Neuronal stem cell (in vitro differentiated cells): ENCODE measurements around the gene KRT80.

Experiments
- DNase-seq: peaks from one replicate; pipeline ENCODE4 v3.0.0-alpha.2; 2013; ENCODE audit warnings: low spot score
- H2AFZ ChIP-seq: one replicate; pipeline ENCODE4 v1.6.1; 2013; ENCODE audit warnings: mild to moderate bottlenecking, low read length, inconsistent platforms
- H2AK5ac ChIP-seq: 2 replicates; pipeline ENCODE4 v1.6.1; 2013; ENCODE audit warnings: low read depth, mild to moderate bottlenecking, inconsistent platforms, low read length, moderate library complexity, mixed read lengths
- H2BK120ac ChIP-seq: 2 replicates; pipeline ENCODE4 v1.6.1; 2013; ENCODE audit warnings: low read depth, mild to moderate bottlenecking, inconsistent platforms, low read length, moderate library complexity, mixed read lengths
- H2BK12ac ChIP-seq: one replicate; pipeline ENCODE4 v1.6.1; 2013; ENCODE audit warnings: low read length, inconsistent platforms
- H2BK15ac ChIP-seq: 2 replicates; pipeline ENCODE4 v1.6.1; 2013; ENCODE audit warnings: mild to moderate bottlenecking, low read length, inconsistent platforms, mixed read lengths
- H2BK5ac ChIP-seq: one replicate; pipeline ENCODE4 v1.6.1; 2013; ENCODE audit warnings: inconsistent platforms, mild to moderate bottlenecking, low read length, moderate library complexity
- H3K14ac ChIP-seq: one replicate; pipeline ENCODE4 v1.6.1; 2013; ENCODE audit warnings: low read length, inconsistent platforms
- H3K18ac ChIP-seq: 2 replicates; pipeline ENCODE4 v1.6.1; 2013; ENCODE audit warnings: low read length, inconsistent platforms
- H3K23ac ChIP-seq: 2 replicates; pipeline ENCODE4 v1.6.1; 2013; ENCODE audit warnings: low read depth, mild to moderate bottlenecking, mixed read lengths, low read length, inconsistent platforms; ENCODE audit not compliant: poor library complexity
- H3K27ac ChIP-seq: replicated peaks from 3 replicates; pipeline ENCODE4 v1.5.1; 2013; ENCODE audit warnings: low read length, inconsistent platforms
- H3K27me3 ChIP-seq, 3 experiments: 2 replicates each; pipeline ENCODE4 v1.6.1; 2013; ENCODE audit warnings: low read length in 3 of 3, mild to moderate bottlenecking in 2 of 3, inconsistent platforms in 1 of 3, low read depth in 1 of 3, mixed read lengths in 1 of 3, moderate library complexity in 1 of 3; ENCODE audit not compliant: control insufficient read depth in 3 of 3, insufficient read depth in 3 of 3
- H3K36me3 ChIP-seq, 2 donors: replicated peaks in 1 of 2; 2 replicates each; pipeline ENCODE4 v1.6.1; 2013; ENCODE audit warnings: low read length in 2 of 2; ENCODE audit not compliant: control insufficient read depth in 2 of 2, insufficient read depth in 2 of 2
- H3K4ac ChIP-seq: 2 replicates; pipeline ENCODE4 v1.6.1; 2013; ENCODE audit warnings: inconsistent platforms, mild to moderate bottlenecking, low read length, moderate library complexity
- H3K4me1 ChIP-seq, 2 donors: 1 replicate in 1 of 2; 2 replicates in 1 of 2; pipeline ENCODE4 v1.6.1; 2013; ENCODE audit warnings: low read length in 2 of 2, low read depth in 1 of 2; ENCODE audit not compliant: control insufficient read depth in 2 of 2, insufficient read depth in 1 of 2
- H3K4me2 ChIP-seq: one replicate; pipeline ENCODE4 v1.6.1; 2013; ENCODE audit warnings: mild to moderate bottlenecking, low read length, inconsistent platforms; ENCODE audit not compliant: insufficient read depth, poor library complexity, severe bottlenecking
- H3K4me3 ChIP-seq, 2 donors: 2 replicates each; pipeline ENCODE4 v1.5.1; 2013; ENCODE audit warnings: low read length in 2 of 2, mild to moderate bottlenecking in 2 of 2, inconsistent platforms in 1 of 2, moderate library complexity in 1 of 2
- H3K79me1 ChIP-seq: one replicate; pipeline ENCODE4 v1.6.1; 2013; ENCODE audit warnings: low read depth, mild to moderate bottlenecking, inconsistent platforms, low read length, moderate library complexity
- H3K9ac ChIP-seq: one replicate; pipeline ENCODE4 v1.6.1; 2013; ENCODE audit warnings: mild to moderate bottlenecking, low read depth, low read length, inconsistent platforms; ENCODE audit not compliant: poor library complexity
- H3K9me3 ChIP-seq, 2 donors: replicated peaks in 1 of 2; 2 replicates each; pipeline versions ENCODE3 to v1.6.1; 2013; ENCODE audit warnings: low read length in 2 of 2, mild to moderate bottlenecking in 2 of 2, inconsistent platforms in 1 of 2, low read depth in 1 of 2, mixed read lengths in 1 of 2, moderate library complexity in 1 of 2; ENCODE audit not compliant: control insufficient read depth in 2 of 2, insufficient read depth in 1 of 2
- H4K8ac ChIP-seq: one replicate; pipeline ENCODE4 v1.6.1; 2013; ENCODE audit warnings: low read depth, mild to moderate bottlenecking, inconsistent platforms, low read length, moderate library complexity
- H4K91ac ChIP-seq: one replicate; pipeline ENCODE4 v1.6.1; 2013; ENCODE audit warnings: low read length, low read depth, mild to moderate bottlenecking, inconsistent platforms; ENCODE audit not compliant: poor library complexity
- WGBS, 2 donors: extraction: QIAGEN DNeasy Blood & Tissue Kit; methylation state at CpG; one replicate each; pipeline ENCODE4 v1.1.7; 2013; ENCODE audit warnings: missing lambda C conversion rate in 2 of 2, mixed read lengths in 1 of 2; ENCODE audit not compliant: insufficient read length in 2 of 2, insufficient replicate concordance in 1 of 2; ENCODE audit errors: extremely low coverage in 2 of 2; 5-methylcytosine and 5-hydroxymethylcytosine counted together

Gene KRT80

GRCh38 chr12:52173526-52173925, 18.3 kb downstream of the KRT80 start:
- H2BK12ac ChIP-seq: peak overlapping the region; percentile 49
- no peaks in the 10 kb centered on the region for H3K9me3 ChIP-seq
- no peak overlapping the region for H4K91ac ChIP-seq
- peak overlapping the region; percentile 76 for H3K14ac ChIP-seq
- H4K8ac ChIP-seq: peak overlapping the region; percentile 20
- no peak overlapping the region for H3K4me2 ChIP-seq
- H2BK15ac ChIP-seq: peak overlapping the region; percentile 77
- H3K4ac ChIP-seq: peak overlapping the region; percentile 80
- peak overlapping the region; percentile 63 for H3K9ac ChIP-seq
- H3K27me3 ChIP-seq: peaks cover 0 to 18% (median 0%) of the 10 kb centered on the region in 3 experiments
- no peak overlapping the region for H2AFZ ChIP-seq
- H3K36me3 ChIP-seq: no peaks in the 10 kb centered on the region
- no peak overlapping the region for H3K27ac ChIP-seq
- H3K4me1 ChIP-seq: peaks cover 1 to 7% of the 10 kb centered on the region in 2 donors
- no peak for DNase-seq
- H2AK5ac ChIP-seq: peak overlapping the region; percentile 81
- peak overlapping the region in 1 of 2 donors; percentile 26 for H3K4me3 ChIP-seq
- no peaks in the 10 kb centered on the region for H3K79me1 ChIP-seq
- peak overlapping the region; percentile 89 for H3K18ac ChIP-seq
- WGBS, 2 donors: no CpG with 5 or more reads among the region's 20 CpGs
- peak overlapping the region; percentile 30 for H3K23ac ChIP-seq
- H2BK120ac ChIP-seq: no peak overlapping the region
- H2BK5ac ChIP-seq: no peak overlapping the region

GRCh38 chr12:52172956-52173355, 18.9 kb downstream of the KRT80 start:
- Histone ChIP-seq H3K4ac (no peak overlapping the region), H2AK5ac (peak overlapping the region; percentile 81), H3K23ac (no peak overlapping the region), H2BK120ac (no peak overlapping the region), H2AFZ (no peak overlapping the region), H3K36me3 (no peaks in the 10 kb centered on the region), H3K4me2 (no peak overlapping the region), H3K4me3 (no peak overlapping the region), H3K14ac (no peak overlapping the region), H4K91ac (no peak overlapping the region), H3K27ac (no peak overlapping the region), H2BK12ac (no peak overlapping the region), H2BK5ac (peak overlapping the region; percentile 27), H3K9me3 (no peaks in the 10 kb centered on the region), H3K9ac (no peak overlapping the region), H4K8ac (no peak overlapping the region), H3K79me1 (no peaks in the 10 kb centered on the region), H3K27me3 (peaks cover 0 to 14% (median 0%) of the 10 kb centered on the region in 3 experiments), H3K4me1 (peaks cover 1 to 7% of the 10 kb centered on the region in 2 donors), H3K18ac (peak overlapping the region; percentile 37), H2BK15ac (peak overlapping the region; percentile 77)
- WGBS, 2 donors: no CpG with 5 or more reads among the region's 17 CpGs
- no peak for DNase-seq

- H3K4me1 ChIP-seq: peaks cover 1 to 7% of the 10 kb centered on the region in 2 donors
- H3K27me3 ChIP-seq: peaks cover 0 to 10% (median 0%) of the 10 kb centered on the region in 3 experiments
- no peak overlapping the region for H3K27ac ChIP-seq
- H2BK120ac ChIP-seq: no peak overlapping the region
- H4K91ac ChIP-seq: no peak overlapping the region
- peak overlapping the region; percentile 54 for H2AK5ac ChIP-seq
- DNase-seq: no peak
- H3K23ac ChIP-seq: no peak overlapping the region
- no peaks in the 10 kb centered on the region for H3K9me3 ChIP-seq
- H4K8ac ChIP-seq: peak overlapping the region; percentile 52
- no peak overlapping the region for H2BK15ac ChIP-seq
- H2BK12ac ChIP-seq: no peak overlapping the region
- no peak overlapping the region for H3K18ac ChIP-seq
- H2BK5ac ChIP-seq: no peak overlapping the region
- no CpG with 5 or more reads among the region's 10 CpGs for WGBS, 2 donors
- H3K36me3 ChIP-seq: no peaks in the 10 kb centered on the region
- no peak overlapping the region for H3K4me3 ChIP-seq
- no peak overlapping the region for H3K4ac ChIP-seq
- no peak overlapping the region for H3K4me2 ChIP-seq
- no peak overlapping the region for H2AFZ ChIP-seq
- no peak overlapping the region for H3K14ac ChIP-seq
- H3K79me1 ChIP-seq: no peaks in the 10 kb centered on the region
- H3K9ac ChIP-seq: no peak overlapping the region
Observed at GRCh38 chr12:52171950-52172512, 19.8 kb downstream of the KRT80 start.

GRCh38 chr12:52170827-52171226, 21.0 kb downstream of the KRT80 start:
- no peak overlapping the region for H2BK12ac ChIP-seq
- no peak overlapping the region for H3K23ac ChIP-seq

More at GRCh38 chr12:52170827-52171226, 21.0 kb downstream of the KRT80 start:
- H3K27ac ChIP-seq: no peak overlapping the region
- peak overlapping the region; percentile 67 for H2BK5ac ChIP-seq
- H4K8ac ChIP-seq: no peak overlapping the region
- H3K14ac ChIP-seq: no peak overlapping the region
- H3K18ac ChIP-seq: peak overlapping the region; percentile 21
- H3K4me1 ChIP-seq: peaks cover 1 to 5% of the 10 kb centered on the region in 2 donors
- H2AK5ac ChIP-seq: peak overlapping the region; percentile 71
- DNase-seq: no peak
- H3K36me3 ChIP-seq: no peaks in the 10 kb centered on the region
- no peak overlapping the region for H3K4me2 ChIP-seq
- WGBS, 2 donors: no CpG with 5 or more reads among the region's 9 CpGs
- H3K4me3 ChIP-seq: no peak overlapping the region
- H3K79me1 ChIP-seq: no peaks in the 10 kb centered on the region
- no peak overlapping the region for H3K9ac ChIP-seq
- H3K4ac ChIP-seq: no peak overlapping the region
- H2BK15ac ChIP-seq: no peak overlapping the region
- no peak overlapping the region for H2AFZ ChIP-seq
- peaks cover 0 to 10% (median 0%) of the 10 kb centered on the region in 3 experiments for H3K27me3 ChIP-seq
- H2BK120ac ChIP-seq: no peak overlapping the region
- H3K9me3 ChIP-seq: no peaks in the 10 kb centered on the region
- no peak overlapping the region for H4K91ac ChIP-seq
